Nephron (organoid): ENCODE data around the gene DNAH9.

Experiments used
- H3K27ac Mint-ChIP-seq, 3 experiments: 2 replicates each; pipeline ENCODE4 v1.8.0; 2020; ENCODE audit warnings: mixed read lengths in 3 of 3, mild to moderate bottlenecking in 2 of 3, moderate library complexity in 1 of 3
- H3K27me3 Mint-ChIP-seq: 2 replicates; pipeline ENCODE4 v1.8.0; 2021; ENCODE audit warnings: low read depth, mild to moderate bottlenecking, moderate library complexity, mixed read lengths
- H3K36me3 Mint-ChIP-seq: 2 replicates; pipeline ENCODE4 v1.8.0; 2020; ENCODE audit warnings: low read depth, mixed read lengths
- H3K4me1 Mint-ChIP-seq: 2 replicates; pipeline ENCODE4 v1.8.0; 2020; ENCODE audit warnings: mixed read lengths
- H3K4me3 Mint-ChIP-seq, 3 experiments: 2 replicates each; pipeline ENCODE4 v1.8.0; 2020; ENCODE audit warnings: mild to moderate bottlenecking in 3 of 3, mixed read lengths in 3 of 3, moderate library complexity in 2 of 3
- H3K9me3 Mint-ChIP-seq: 2 replicates; pipeline ENCODE4 v1.8.0; 2020; ENCODE audit warnings: mixed read lengths
- CTCF ChIP-seq, 3 experiments: fragments of 200-600 bp; sonication (generic); IDR thresholded peaks; one replicate each; pipeline ENCODE4 v1.5.0; 2021; ENCODE audit warnings: antibody characterized with exemption in 3 of 3; ENCODE audit not compliant: unreplicated experiment in 3 of 3

DNAH9 gene

GRCh38 chr17:11986942-11987329, 388.7 kb downstream of the DNAH9 start:
- Mint-ChIP-seq H3K36me3 (peaks cover 58% of the 10 kb centered on the region), H3K27me3 (no peaks in the 10 kb centered on the region), H3K4me3 (no peak overlapping the region), H3K9me3 (no peaks in the 10 kb centered on the region), H3K4me1 (no peaks in the 10 kb centered on the region), H3K27ac (no peak overlapping the region)
- TF ChIP-seq CTCF (IDR thresholded peaks at IDR 0.05; ENCODE audit: unreplicated experiment in 3 of 3), result peak; percentile 49 to 68 (median 63)

- Mint-ChIP-seq H3K27me3 (no peaks in the 10 kb centered on the region), H3K27ac (no peak overlapping the region), H3K9me3 (no peaks in the 10 kb centered on the region), H3K4me1 (no peaks in the 10 kb centered on the region), H3K4me3 (no peak overlapping the region), H3K36me3 (peaks cover 49% of the 10 kb centered on the region)
- TF ChIP-seq CTCF (IDR thresholded peaks at IDR 0.05; ENCODE audit: unreplicated experiment in 3 of 3), result no peak
Observed at GRCh38 chr17:11990363-11990983, 392.2 kb downstream of the DNAH9 start.

- TF ChIP-seq CTCF (IDR thresholded peaks at IDR 0.05; ENCODE audit: unreplicated experiment in 3 of 3), result no peak
- Mint-ChIP-seq H3K9me3 (no peaks in the 10 kb centered on the region), H3K4me1 (peaks cover under 1% of the 10 kb centered on the region), H3K27me3 (no peaks in the 10 kb centered on the region), H3K27ac (no peak overlapping the region), H3K4me3 (no peak overlapping the region), H3K36me3 (peaks cover 49% of the 10 kb centered on the region)
Observed at GRCh38 chr17:11991461-11991860, 393.2 kb downstream of the DNAH9 start.

GRCh38 chr17:11996722-11997146, 398.5 kb downstream of the DNAH9 start:
- H3K4me3 Mint-ChIP-seq, result peak overlapping the region; percentile 89 to 95 (median 94)
- H3K4me1 Mint-ChIP-seq, result peaks cover 4% of the 10 kb centered on the region
- H3K9me3 Mint-ChIP-seq, result no peaks in the 10 kb centered on the region
- H3K36me3 Mint-ChIP-seq, result peaks cover 16% of the 10 kb centered on the region
- TF ChIP-seq CTCF (IDR thresholded peaks at IDR 0.05; ENCODE audit: unreplicated experiment in 3 of 3), result peak in 1 of 3 experiments; percentile 11
- H3K27me3 Mint-ChIP-seq, result no peaks in the 10 kb centered on the region
- peak overlapping the region; percentile 38 to 92 (median 87) for H3K27ac Mint-ChIP-seq

GRCh38 chr17:11997147-11997971, 399.1 kb downstream of the DNAH9 start, which contains the start of gene ZNF18:
Gene ZNF18 (minus strand): TSS chr17:11997475. CDS start chr17:11992829, 4,646 bp downstream.
- H3K9me3 Mint-ChIP-seq, result no peaks in the 10 kb centered on the region
- peaks cover 4% of the 10 kb centered on the region for H3K4me1 Mint-ChIP-seq
- peak within 1 kb of the TSS; percentile 89 to 95 (median 94) for H3K4me3 Mint-ChIP-seq
- H3K36me3 Mint-ChIP-seq, result peaks cover 9% of the 10 kb centered on the region
- H3K27me3 Mint-ChIP-seq, result no peaks in the 10 kb centered on the region
- H3K27ac Mint-ChIP-seq, result peak within 1 kb of the TSS; percentile 76 to 96 (median 92)
- no peak for TF ChIP-seq CTCF (IDR thresholded peaks at IDR 0.05; ENCODE audit: unreplicated experiment in 3 of 3)
